ENCODE measurements around the gene SLC2A9.

DNA sequence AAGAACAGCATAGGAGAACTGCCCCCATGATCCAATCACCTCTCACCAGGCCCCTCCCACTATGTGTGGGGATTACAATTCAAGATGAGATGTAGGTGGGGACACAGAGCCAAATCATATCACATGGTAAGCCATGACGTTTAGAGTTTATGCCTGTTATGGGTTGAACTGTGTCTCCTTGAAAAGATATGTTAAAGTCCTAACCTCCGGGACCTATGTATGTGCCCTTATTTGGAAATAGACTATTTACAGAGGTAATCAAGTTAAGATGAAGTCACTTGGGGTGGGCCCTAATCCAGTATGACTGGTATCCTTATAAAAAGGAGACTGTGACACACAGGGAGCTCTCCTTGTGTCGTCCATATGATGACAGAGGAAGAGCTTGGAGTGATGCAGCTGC lies 25.2 kb upstream of the SLC2A9 start:
- TF ChIP-seq, protein P1, sequence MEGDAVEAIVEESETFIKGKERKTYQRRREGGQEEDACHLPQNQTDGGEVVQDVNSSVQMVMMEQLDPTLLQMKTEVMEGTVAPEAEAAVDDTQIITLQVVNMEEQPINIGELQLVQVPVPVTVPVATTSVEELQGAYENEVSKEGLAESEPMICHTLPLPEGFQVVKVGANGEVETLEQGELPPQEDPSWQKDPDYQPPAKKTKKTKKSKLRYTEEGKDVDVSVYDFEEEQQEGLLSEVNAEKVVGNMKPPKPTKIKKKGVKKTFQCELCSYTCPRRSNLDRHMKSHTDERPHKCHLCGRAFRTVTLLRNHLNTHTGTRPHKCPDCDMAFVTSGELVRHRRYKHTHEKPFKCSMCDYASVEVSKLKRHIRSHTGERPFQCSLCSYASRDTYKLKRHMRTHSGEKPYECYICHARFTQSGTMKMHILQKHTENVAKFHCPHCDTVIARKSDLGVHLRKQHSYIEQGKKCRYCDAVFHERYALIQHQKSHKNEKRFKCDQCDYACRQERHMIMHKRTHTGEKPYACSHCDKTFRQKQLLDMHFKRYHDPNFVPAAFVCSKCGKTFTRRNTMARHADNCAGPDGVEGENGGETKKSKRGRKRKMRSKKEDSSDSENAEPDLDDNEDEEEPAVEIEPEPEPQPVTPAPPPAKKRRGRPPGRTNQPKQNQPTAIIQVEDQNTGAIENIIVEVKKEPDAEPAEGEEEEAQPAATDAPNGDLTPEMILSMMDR (IDR thresholded peaks at IDR 0.05; ENCODE audit: insufficient read depth, low read depth, low read length), result no peak
- TF ChIP-seq EZH2 (IDR thresholded peaks at IDR 0.05; ENCODE audit: insufficient read depth, low read length), result no peak

All from astrocyte (in vitro differentiated cells and primary cell).